Medulla oblongata (tissue), 1 donor: ENCODE data around the gene PHACTR1.
"Not testable (repeated sequence)": the region's sequence is repeated elsewhere in the genome, so short reads cannot be mapped to it uniquely, and the experiment has no call there.

Experiments
- DNase-seq: peaks from one replicate; pipeline ENCODE4 v3.0.0-alpha.2; 2015; ENCODE audit errors: extremely low spot score

PHACTR1 gene

DNA sequence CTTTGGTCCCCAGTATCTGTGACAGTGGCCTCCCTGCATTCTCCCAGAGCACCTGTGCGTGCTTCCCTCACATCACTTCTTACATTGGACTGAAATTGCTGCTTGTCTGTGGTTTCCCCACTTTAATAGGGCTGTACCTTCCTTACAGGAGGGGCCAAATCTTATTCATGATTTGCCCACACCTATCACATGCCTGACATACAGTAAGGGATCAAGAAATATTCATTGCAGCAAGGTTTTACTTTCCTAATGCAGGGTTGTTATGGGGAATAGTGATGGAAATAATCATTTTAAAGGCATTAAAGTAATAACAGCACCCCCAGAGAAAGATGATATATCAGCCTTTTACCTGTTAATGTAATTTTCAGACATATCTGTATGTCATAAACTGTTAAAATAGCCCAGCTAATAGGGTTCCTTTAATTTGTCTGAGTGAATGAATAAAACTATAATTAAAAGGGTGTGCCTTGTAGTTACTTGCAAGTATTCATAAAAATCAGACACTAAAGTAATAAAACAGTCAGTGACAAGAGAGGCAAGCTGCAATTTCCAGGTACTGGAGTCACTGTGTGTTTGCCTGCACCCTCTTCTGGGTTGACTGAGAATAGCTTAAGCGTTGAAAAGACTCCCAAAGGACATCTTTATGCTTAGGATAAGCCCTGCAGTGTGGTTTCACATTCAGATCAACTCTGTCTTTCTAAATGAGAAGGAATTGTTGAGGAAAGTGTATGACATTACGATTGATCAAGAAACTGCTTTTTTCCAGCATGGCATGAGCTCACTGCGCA is 182.7 kb downstream of the PHACTR1 start:
- DNase-seq, result no peak

DNA sequence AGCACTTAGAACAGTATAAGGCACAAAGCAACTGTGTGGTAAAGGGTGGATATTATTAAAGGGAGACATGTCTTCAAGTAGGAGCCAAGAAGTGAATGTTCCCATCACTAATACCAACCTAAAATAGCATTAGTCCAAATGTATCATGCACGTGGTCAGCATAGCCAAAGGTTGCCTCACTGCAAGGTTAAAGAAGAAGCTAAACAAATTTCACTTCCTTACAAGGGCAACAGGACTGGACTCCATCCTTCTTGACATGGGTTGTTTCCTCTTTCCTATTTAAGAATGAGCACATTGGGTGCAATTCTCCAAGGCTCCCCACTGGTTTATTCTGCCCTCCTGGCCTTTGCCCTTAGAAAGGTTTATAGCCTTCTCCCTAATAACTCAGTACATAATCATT is 186.7 kb downstream of the PHACTR1 start:
- peak; percentile 82 for DNase-seq

DNA sequence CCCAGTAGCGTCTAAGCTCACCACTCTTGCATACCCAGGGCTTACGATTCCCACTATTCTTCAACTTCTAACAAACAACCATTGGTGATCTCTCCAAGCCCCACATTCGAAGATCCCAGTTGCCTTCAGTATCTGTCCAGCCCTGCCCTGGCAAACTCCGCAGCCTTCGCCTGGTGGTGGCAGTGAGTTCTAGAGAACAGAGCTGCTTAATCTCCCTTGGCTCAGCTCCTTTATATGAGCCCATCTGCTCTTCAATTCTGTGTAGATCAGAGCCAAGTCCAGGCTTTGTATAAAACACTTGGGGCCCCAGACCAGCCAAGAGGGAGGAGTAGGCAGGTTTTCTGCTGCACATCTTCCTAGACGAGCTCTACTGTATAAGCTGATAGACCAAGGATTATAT is 193.3 kb downstream of the PHACTR1 start:
- DNase-seq, result no peak

DNA sequence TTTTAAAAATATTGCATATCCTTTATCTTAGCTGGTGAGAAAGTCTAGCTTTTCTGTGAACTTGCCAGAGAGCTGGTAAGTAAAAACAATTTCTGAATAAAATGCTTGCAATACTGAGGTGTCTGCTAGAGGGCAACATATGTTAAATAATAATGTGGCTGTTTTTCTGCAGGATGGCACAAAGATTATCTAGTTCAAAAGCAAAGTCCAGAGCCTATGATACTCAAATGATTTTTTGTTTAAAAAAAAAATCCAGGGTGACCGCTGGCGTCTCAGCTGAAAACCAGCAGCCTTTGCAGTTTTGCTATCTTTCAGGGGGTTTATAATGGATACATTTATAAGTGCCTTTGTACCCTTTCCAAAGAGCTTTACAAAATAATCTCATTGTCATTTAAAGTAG is 194.9 kb downstream of the PHACTR1 start:
- DNase-seq, result peak; percentile 81

DNA sequence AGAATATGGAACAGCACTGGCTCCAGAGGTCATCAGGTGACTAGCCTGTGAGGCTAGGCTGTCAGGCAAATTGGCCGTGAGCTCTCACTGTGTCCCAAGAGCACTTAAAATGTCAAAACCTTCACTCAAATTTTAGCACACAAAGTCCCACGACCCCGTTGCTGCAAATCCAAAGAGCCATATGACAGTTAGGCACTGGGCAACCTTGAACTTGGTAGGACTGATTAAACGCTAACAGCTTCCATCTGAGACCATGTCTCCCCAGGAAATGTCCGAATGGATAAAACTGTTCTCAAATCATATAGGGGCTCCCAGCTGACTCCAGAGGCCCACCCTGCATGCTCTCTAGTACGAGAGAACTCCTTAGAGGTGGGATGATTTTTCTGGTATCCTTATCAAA is 196.6 kb downstream of the PHACTR1 start:
- DNase-seq, result no peak

DNA sequence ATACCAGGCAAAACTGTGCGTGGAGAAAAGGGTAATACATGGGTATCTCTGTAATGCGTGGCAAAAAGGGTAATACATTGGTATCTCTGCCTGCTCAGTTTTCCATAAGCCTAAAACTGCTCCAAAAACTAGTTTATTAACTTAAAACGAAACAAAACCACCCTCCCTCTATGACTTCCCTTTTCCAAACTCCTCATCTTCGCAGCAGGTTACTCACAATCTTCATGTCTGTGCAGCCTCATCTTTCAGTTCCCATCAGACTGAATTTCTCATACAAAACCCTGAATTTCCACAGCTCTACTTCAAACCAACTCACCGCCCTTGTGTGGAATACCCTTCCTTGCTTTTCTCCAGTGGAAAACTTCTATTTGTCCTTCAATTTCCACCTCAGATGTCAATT is 199.4 kb downstream of the PHACTR1 start:
- no peak for DNase-seq

DNA sequence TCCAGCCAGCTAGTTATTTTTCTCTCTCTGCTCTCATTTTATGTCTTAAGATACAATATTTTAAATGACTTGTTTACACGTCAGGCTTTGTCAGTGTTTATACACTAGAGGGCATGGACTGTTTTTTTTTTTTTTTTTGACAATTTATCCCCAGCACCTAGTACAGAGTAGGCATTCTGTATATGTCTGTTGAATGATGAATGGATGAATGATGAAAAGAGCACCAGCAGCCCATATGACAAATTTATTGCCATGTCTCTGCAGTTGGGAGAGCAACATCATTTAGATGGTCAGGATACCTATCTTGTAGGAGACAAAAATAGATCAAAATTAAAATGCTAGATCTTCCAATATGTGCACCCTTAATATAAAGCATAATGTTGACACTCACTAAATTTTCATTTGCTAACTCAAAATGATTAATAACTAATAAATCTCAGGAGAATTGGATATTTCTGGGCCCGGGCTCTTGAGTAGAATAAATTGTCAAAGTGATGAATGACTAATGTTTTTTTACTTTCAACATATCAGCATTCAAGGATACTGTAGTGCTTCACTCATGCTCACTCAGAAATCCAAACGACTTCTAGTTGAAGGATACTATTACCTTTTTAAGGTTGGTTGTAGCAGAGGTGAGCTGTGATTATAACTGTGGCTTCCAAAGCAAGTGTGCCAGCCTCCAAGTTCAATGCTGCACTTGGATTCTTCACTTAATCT is 200.0 kb downstream of the PHACTR1 start:
- DNase-seq, result no peak

DNA sequence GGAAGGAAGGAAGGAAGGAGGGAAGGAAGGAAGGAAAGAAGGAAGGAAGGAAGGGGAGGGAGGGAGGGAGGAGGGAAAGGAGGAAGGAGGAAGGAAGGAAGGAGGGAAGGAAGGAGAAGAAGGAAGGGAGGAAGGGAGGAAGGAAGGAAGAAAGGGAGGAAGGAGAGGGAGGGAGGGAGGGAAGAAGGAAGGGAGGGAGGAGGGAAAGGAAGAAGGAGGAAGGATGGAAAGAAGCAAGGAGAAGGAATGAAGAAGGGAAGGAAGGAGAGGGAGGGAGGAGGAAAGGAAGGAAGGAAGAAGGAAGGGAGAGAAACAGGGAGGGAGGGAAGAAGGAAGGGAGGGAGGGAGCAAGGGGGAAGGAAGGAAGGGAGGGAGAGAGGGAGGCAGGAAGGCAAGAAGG is 204.9 kb downstream of the PHACTR1 start:
- no peak for DNase-seq

DNA sequence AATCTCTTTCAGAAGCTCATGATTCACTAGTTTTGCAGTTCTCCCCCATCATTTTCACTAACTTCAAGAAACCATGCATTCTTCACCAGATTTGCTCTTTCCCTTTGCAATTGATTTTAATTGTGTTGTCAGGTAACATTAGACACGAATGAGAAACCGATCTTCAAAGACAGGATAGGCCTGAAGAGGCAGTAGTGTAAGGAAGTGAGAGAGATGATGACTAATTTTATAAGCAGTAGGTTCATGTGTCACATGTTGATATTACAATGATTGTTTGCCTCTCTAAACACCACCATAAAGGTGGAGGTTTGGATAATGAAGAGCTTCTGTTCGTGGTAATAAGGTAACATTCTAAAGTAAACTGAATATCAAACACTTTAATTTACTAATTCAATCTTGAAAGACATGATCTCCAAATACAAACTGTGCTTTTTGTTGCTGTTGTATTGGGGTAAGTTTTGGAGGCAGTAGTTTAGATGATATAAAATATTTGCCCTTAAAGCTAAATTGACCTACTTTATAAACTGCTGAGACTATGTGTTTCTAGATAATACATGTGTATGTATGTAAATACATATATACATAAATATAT is 207.2 kb downstream of the PHACTR1 start:
- no peak for DNase-seq

DNA sequence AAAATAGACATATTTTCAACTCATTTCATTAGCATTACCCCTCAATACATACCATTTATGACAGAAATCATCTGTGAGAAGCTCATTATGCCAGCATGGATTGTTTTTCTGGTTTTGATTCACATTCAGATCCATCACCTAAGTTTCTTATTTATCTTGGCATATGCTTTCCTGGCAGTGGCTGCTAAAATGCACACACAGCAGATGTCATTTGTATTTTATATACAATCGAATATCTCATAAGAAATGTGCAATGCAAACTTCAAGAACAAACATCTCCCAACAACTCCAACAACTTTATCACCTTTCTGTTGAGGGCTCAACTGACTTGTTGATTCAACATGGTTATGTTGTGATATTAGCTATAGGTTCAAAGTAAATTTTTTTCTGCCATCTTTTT is 208.3 kb downstream of the PHACTR1 start:
- DNase-seq, result no peak

DNA sequence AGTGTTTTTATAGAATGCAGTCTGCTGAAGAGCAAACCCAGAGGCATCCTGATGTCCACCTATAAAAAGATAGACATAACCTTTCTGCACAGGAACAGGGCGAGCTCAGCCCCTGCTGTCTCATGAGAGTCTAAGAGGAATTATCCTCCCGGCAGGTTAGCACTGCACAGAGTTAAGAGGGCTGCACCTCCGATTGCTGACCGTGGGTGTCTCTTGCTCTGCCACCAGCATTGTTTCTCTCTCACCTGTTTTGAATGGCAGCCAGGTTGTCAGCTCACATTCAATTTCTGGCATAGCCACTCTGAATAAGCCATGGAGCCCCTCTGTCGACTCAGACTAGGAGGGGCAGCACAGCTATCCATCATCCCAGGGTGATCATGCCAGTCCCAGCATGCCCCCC is 211.2 kb downstream of the PHACTR1 start:
- no peak for DNase-seq

DNA sequence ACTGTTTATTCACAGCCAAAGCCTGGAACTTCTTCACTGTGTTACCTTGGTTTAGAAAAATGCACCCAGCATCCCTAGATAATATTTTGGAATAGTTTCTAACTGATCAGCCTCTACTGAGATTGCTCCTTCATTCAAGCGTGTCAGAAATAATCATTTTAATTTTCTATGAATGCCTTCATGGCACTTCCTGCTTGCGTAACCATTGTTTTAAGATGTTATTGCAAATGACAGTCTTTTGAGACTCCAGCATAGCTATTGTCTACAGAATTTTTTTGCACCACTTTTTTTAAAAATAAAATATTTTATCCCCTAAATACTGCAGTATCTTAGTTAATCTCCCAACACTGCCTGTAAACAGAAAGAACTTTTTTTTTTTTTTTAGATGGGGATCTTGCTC is 213.1 kb downstream of the PHACTR1 start:
- DNase-seq, result no peak

DNA sequence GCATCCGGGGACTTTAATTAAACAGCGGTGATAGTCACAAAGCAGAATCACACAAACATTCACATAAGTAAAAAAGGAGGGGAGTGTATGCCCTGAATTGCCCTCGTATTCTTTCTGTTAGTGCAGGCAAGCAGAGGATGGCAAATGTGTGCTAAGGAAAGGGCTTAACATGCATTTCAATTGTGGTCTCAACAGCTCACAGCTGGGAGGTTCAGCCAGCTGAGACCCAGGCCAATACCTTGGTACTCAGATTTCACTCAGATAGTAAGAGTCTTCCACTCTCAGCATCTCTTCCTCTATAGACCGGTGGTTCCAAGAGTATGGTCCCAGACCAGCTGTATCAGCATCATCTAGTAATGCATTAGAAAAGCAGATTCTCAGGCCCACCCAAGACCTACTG is 215.1 kb downstream of the PHACTR1 start:
- no peak for DNase-seq

DNA sequence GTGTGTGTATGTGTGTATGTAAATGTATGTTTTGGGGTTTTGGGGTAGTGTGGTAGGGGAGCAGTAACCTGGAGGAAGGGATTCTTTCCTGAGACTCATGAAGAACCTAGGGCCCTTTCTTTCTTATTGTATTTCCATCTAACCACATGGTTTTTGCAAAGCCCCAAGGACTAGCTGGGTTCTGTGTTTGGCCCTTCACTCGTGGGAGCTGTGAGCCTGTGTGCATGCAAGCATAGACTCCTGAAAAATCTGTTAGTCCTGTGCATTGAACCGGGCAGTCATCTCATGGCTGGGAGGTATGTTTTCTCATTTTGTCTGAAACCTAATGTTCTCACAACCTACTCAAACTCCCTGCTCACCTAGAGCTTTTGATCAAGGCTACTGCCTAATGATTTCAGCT is 219.1 kb downstream of the PHACTR1 start:
- no peak for DNase-seq

DNA sequence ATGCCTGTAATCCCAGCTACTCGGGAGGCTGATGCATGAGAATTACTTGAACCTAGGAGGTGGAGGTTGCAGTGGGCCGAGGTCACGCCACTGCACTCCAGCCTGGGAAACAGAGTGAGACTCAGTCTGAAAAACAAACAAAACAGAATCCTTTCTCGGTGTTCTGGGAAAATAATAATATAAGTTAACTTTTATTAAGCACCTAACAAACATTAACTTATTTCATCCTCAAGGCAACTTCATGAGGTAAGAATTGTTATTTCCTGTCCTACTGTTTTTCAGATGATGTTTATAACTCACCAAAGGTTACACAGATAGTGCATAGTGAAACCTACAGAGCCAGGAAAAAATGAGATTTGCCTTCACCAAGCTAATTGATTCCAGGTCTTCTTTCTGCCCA is 221.4 kb downstream of the PHACTR1 start:
- DNase-seq, result no peak

DNA sequence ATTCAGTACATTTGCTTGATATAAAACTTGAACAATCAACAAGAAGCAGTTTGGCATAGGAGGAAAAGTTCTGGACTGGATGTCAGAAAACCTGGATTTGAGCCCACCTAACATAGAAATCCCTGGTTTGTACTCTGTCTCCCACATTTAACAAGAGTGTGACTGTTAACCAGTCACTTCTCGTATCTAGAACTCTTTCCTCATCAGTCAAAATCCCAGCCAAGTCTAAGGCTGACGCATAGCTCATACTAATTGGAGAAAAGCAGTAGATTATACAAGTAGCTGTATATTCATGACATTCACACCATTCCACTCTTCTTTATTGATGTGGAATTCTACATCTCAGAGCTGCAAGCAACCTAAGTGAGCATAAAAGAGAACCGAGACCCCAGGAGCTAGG is 222.7 kb downstream of the PHACTR1 start:
- no peak for DNase-seq

DNA sequence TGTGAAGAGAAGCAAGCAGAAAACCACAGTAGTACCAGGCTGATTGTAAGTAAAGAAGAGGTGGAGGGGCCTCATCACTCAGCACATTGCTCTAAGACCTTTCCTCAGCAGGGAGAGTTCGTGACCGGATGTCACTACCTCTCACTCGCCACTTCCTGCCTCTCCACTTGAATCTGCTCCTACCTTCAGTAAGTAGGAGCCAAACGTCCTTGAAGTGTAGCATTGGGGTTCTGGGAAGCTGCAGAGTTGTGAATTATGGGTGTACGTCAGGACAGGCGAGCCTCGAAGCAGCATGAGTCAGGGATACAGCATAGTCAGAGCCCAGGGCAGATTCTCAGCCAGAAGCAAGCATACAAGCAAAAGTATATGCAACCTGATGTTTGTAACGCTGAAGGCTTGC is 224.9 kb downstream of the PHACTR1 start:
- DNase-seq, result no peak

DNA sequence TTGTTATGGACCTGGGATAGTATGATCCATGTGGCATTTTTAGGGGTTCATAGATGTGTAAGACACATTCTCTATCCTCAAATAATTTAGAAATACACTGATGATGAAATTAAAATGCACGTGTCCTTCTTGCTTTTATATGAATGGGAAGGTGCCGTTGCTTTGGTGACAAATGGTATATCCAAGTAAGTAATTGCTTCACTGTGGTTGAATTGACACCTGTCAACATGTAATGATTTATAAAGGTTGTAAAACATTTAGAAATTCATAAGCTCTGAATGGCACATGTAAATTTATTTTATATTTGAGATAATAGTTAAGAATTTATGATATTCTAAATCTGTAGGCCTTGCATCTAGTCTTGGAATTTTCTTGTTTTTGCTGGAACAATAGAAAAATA is 227.0 kb downstream of the PHACTR1 start:
- DNase-seq, result no peak

DNA sequence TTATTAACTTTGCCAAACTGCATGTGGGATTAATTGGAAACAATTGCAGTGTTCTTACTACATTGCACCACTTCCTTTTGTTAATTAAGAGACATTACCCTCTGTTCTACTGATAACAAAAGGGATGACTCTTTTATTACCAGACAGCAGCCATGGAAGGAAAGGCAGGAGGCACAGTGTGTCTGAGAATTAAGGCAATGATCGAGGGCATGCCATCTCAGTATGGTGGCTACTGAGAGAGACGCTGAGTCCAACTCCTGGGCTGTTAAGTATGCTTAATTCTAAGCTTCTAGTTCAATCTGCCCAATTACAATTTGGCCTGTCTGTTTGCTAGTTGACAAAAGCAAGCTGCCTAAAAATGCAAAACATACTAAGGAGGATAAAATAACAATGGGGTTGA is 227.4 kb downstream of the PHACTR1 start:
- DNase-seq, result no peak

DNA sequence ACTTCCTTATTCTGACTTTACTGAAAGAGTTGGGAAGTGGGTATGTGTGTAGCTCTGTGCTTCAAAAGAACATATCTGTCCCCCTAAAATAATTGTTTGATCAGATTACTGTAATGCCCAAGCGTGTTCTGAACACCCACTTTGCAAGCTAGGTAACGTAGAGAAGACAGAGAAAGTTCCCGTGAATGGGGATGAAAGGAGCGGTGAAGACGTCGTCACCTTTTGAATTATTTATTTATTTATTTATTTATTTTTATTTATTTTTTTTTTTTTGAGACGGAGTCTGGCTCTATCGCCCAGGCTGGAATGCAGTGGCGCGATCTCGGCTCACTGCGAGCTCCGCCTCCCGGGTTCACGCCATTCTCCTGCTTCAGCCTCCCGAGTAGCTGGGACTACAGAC is 228.0 kb downstream of the PHACTR1 start:
- not testable (repeated sequence) for DNase-seq

DNA sequence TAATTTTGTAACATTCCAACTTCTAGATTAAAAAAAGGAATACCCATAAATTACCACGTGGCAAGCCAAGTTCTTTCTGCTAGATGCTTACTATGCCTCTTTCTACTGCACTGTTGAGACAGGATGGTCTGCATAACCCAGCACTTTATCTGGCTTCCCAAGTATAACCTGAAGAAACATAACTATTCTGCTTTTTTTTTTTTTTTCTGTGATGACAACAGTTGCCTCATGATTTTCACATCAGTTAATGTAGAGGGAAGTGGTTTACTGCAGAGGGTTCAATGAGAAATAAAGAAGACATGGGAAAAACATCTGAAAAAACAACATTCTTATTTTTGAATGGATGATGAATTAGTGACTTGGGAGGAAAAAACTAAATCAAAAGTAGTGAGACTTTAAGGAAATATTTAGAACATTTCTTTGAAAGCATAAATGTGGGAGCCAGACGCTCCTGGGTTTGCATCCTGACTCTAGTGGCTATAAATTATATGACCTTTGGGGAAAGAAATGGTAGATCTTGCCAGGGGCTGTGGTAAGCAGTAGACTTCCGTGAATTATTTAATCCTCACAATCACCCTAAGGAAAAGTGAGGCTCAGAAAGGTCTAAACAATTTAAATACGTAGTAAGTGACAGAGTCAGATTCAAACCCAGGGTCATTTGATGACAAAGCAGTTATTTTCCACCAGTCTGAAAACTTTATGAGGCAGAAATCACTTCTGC is 230.7 kb downstream of the PHACTR1 start:
- DNase-seq, result no peak

DNA sequence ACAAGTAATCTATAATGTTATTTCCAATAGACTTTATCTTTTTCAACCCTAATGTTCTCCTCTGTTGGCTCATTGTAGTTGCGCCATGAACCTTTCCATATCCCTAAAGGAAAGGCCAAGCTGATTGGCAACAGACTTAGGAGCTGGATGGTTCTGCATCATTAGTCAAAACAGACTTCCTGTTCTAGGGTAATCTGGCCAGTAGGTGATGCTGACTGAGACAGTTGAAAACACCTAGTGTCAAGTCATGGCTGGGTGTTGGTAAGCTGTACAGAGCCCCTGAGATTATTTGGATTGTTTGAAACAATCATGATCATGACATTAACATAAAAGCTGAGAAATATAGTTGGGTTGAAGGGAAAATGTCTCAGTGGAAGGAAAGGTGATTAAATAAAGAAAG is 231.4 kb downstream of the PHACTR1 start:
- DNase-seq, result no peak
